CD4-positive, alpha-beta T cell treated with Interleukin-12 subunit alpha and Interleukin-12 subunit beta, for 1 hour (primary cell): Measurements from ENCODE around the gene PPP2R2C.

ENCODE experiments used
- DNase-seq: peaks from one replicate; pipeline ENCODE4 v3.0.0-alpha.2; 2020

PPP2R2C gene

DNA sequence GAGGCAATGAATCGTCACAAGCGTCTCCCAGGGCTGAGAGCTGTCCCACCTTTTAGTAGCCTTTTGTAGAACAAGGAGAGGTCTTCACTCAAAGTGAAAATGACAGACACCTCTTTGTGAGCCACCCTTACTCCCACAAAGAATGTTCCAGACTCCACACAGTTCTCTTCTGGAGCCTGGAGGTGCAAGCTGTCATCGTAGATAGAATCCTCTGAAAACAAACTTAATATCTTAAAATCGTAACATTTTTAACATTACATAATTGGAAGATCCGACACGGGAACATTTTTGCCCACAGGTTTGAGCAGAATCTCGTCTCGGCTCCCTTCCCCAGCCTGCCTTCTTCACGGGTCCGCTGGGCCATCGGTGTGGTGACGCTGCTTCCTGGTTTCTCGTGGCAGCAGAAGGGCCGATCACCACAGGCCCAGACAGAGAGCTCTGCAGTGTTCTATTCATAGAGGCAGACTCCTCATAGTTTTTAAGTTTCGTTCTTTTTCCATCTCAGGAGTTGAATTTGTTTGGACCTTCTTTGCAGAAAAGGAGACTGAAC lies 175.1 kb downstream of the PPP2R2C start:
- no peak for DNase-seq

GRCh38 chr4:6296026-6296425 lies 176.4 kb downstream of the PPP2R2C start:
- DNase-seq = no peak

GRCh38 chr4:6295495-6295894 lies 176.9 kb downstream of the PPP2R2C start:
- no peak for DNase-seq

- DNase-seq = no peak
Observed at GRCh38 chr4:6294705-6295421, 177.6 kb downstream of the PPP2R2C start.

DNA sequence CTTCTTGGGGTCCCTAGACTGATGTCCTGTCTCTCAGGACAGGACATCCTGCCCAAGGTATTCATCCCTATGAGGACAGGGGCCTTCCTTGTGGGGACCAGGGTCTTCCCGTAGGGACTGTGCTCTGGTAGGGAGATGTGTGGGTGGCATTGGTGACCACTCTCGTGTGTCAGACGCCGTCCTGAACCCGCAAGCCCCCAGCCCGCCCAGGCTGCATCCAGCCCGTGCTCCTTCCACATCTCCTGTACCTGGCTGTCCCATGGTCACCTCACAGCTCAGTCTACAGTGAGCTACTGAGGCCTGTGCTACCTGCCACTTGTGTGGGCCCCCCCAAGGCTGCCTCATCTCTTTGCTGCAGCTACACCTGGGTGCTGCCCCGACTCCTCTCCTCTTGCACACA lies 178.8 kb downstream of the PPP2R2C start:
- no peak for DNase-seq

DNA sequence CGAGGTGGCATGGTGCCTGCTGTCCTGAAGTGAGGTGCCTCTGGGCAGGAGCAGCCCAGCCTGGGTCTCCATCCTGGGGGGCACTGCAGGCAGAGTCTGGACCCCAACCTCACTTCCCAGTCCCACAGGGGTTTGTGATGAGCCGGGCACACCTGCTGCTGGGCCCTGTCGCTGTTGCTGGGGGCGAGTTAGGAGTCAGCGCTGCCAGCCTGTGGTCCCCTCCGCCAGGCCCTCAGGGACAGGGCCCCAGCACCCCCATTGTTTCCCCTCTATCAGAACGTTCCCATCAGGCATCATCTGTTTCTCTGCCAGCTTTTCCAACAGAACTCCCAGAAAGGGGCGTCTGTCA lies 179.3 kb downstream of the PPP2R2C start:
- DNase-seq = no peak

GRCh38 chr4:6292376-6293096 lies 179.9 kb downstream of the PPP2R2C start:
- no peak for DNase-seq

- DNase-seq = no peak
Observed at GRCh38 chr4:6291784-6292297, 180.6 kb downstream of the PPP2R2C start.

- no peak for DNase-seq
Observed at GRCh38 chr4:6290769-6291547, 181.5 kb downstream of the PPP2R2C start.

- DNase-seq = no peak
Observed at GRCh38 chr4:6290256-6290655, 182.2 kb downstream of the PPP2R2C start.

GRCh38 chr4:6288871-6289270 lies 183.5 kb downstream of the PPP2R2C start:
- DNase-seq = no peak

- no peak for DNase-seq
Observed at GRCh38 chr4:6288342-6288741, 184.1 kb downstream of the PPP2R2C start.

DNA sequence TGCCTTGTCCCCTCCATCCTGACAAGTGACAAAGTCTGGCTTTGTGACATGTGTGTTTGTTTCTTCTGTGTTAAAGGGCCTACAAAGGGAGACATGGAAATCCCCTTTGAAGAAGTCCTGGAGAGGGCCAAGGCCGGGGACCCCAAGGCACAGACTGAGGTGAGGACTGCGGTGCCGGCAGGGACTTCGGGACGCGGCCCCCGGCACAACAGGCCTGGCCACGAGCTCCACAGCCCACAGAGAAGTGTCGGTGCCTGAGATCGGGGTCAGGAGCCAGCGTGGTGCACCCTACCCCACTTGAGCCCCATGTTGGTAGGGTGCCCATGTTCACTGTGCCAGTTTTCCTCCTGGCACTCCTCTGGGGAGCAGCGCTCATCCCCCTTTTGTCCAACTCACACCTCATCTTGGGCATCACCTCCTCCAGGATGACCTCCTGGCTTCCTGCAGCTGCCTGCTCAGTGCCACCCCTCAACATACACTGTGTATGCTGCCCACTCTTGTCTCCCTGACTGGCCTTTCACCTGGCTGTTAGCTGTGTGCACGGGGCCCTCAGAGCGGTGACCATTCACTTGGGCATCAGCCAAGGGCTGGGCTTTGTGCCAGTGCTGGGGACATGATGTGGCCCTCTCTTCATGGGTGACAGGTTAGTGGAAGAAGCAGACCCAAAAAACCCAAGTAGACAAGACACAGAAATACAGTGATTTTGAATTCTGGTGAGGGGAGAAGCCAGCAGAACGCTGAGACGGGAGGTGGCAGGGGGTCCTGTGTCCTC lies 185.2 kb downstream of the PPP2R2C start:
- no peak for DNase-seq

GRCh38 chr4:6283282-6283681 lies 189.1 kb downstream of the PPP2R2C start:
- no peak for DNase-seq

- no peak for DNase-seq
Observed at GRCh38 chr4:6282314-6282771, 190.1 kb downstream of the PPP2R2C start.

DNA sequence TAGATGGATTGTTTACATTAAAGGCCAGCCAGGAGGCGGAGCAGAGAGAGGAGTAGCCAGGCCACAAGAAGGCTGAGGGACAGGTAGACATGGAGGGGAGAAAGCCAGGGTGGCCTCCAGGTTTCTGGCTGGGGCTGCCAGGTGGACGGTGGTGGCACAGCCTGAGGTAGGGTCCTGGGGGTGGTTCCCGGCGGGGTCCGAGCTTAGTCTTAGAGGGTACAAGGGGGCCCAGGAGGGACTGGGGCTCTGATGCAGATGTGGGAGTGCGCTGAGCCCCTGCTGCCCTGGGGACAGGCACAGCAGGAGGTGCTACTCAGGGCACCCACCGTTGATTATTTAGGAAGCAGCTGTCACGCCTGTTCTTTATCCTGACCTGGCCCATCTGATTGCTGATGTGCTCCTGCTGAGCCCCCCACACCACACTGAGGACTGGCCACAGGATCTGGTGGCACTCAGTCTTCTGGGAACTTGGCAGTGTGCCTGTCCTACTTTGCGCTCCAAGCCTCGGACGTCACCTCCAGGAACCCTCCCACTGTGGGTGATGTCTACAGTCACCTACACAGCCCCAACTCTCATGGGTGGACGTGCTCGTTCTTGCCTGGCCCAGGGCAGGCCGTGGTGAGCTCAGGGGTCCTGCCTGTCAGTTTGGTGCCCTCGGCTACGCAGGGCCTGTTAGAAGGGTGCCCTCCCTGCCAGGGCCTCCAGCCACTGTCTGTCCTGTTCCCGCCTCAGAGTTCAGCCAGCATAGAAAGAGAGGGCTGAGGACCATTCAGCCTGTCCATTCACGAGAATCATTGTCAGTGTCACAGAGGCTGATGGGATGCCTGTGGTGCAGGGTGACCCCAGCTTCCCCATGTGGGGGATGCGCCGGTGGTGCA lies 190.7 kb downstream of the PPP2R2C start:
- DNase-seq = no peak

- no peak for DNase-seq
Observed at GRCh38 chr4:6280365-6280996, 191.9 kb downstream of the PPP2R2C start.

- DNase-seq = no peak
Observed at GRCh38 chr4:6279582-6280289, 192.7 kb downstream of the PPP2R2C start.

DNA sequence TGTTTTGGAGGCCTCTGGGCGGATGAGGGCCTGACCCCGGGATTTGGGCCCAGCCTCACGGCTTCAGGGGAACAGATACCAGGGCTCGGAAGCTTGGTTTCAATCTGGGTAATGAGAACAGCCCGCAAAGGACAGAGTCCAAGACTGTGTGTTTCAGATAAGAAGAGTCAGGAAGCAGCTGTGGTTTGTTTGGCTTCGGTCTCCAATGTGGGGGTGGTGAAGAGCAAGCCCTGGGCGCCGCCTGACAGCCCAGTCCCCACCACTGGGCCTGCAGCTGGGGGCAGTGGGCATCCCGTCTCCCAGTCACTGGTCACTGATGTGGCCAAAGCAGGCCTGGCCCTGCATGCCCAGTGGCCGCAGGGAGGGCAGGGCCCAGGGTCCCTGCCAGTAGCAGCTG lies 193.6 kb downstream of the PPP2R2C start:
- no peak for DNase-seq
